Stimulated activated CD4-positive, alpha-beta T cell treated with anti-CD3 and anti-CD28 coated beads, Interleukin-1b, Interleukin-23, amount 100 ng/mL, for 48 hours (primary cell): ENCODE measurements around the gene RABIF.
"Not testable (repeated sequence)": the region's sequence is repeated elsewhere in the genome, so short reads cannot be mapped to it uniquely, and the experiment has no call there.

Source experiments
- DNase-seq: peaks from one replicate; pipeline ENCODE4 v3.0.0-alpha.2; 2020

RABIF gene

DNA sequence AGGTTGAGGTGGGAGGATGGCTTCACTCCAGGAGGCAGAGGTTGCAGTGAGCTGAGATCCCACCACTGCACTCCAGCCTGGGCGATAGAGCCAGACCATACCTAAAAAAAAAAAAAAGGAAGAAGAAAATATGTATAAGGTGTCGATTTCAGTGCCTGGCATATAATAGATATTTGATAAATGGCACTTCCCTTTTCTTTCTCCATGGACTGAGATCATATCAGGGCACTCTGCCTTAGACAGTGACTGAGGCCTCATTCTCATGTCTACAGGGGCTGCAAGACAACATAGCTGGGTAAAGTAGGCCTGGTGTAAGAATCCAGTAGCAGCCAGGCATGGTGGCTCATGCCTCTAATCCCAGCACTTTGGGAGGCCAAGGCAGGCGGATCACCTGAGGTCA is 57.0 kb downstream of the RABIF start:
- DNase-seq, result no peak

DNA sequence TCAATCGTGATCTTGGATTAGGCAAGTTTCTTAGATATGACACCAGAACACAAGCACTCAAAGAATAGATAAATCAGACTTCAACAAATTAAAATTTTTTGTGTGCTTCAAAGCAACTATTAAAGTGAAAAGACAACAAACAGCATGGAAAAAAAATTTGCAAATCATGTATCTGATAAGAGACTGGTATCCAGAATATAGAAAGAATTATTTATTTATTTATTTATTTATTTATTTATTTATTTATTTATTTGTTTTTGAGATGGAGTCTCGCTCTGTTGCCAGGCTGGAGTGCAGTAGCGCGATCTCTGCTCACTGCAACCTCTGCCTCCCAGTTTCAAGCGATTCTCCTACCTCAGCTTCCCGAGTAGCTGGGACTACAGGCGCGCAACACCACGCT is 59.7 kb downstream of the RABIF start:
- not testable (repeated sequence) for DNase-seq
